GM23338 (cell line): Measurements from ENCODE around the gene C5orf34. TPM values are rescaled to one million over a fixed set of nuclear protein-coding genes. Genes with fewer than 3 reads are reported as not detected.
A peak's percentile ranks its signal among the peaks of the same experiment; 100 is the strongest.
"Not testable (repeated sequence)": the region's sequence is repeated elsewhere in the genome, so short reads cannot be mapped to it uniquely, and the experiment has no call there.

Experiments used
- ATAC-seq: fragments of 200-7000 bp; cut with Tn5 transposase; 3 replicates; pipeline ENCODE4 v1.9.1; 2020
- DNase-seq: peaks from one replicate; pipeline ENCODE4 v3.0.0-alpha.2; 2015; ENCODE audit warnings: low spot score
- H2AFZ ChIP-seq: fragments of 200-600 bp; sonication (generic); 2 replicates; pipeline ENCODE4 v1.8.0; 2016; ENCODE audit warnings: antibody characterized with exemption, mild to moderate bottlenecking, moderate library complexity
- H3F3A ChIP-seq: fragments of 200-600 bp; sonication (generic); replicated peaks from 2 replicates; pipeline ENCODE4 v1.8.0; 2017; ENCODE audit warnings: antibody characterized with exemption, mixed run types, low read depth
- H3K27ac ChIP-seq: fragments of 200-600 bp; sonication (generic); 2 replicates; pipeline ENCODE4 v1.6.1; 2016; ENCODE audit warnings: low read depth
- H3K27me3 ChIP-seq: fragments of 200-600 bp; sonication (generic); 2 replicates; pipeline ENCODE4 v1.8.0; 2016; ENCODE audit warnings: mild to moderate bottlenecking, mixed run types, moderate library complexity; ENCODE audit not compliant: insufficient read depth
- H3K36me3 ChIP-seq: fragments of 200-600 bp; sonication (generic); 2 replicates; pipeline ENCODE4 v1.8.0; 2016; ENCODE audit warnings: mild to moderate bottlenecking; ENCODE audit not compliant: insufficient read depth
- H3K4me1 ChIP-seq: fragments of 200-600 bp; sonication (generic); 2 replicates; pipeline ENCODE4 v1.8.0; 2016; ENCODE audit warnings: mild to moderate bottlenecking, moderate library complexity; ENCODE audit not compliant: insufficient read depth
- H3K4me2 ChIP-seq: fragments of 200-600 bp; sonication (generic); 2 replicates; pipeline ENCODE4 v1.7.1; 2017; ENCODE audit warnings: mixed run types
- H3K4me3 ChIP-seq: fragments of 200-600 bp; sonication (generic); 2 replicates; pipeline ENCODE4 v1.6.1; 2016; ENCODE audit warnings: mixed run types
- H3K79me2 ChIP-seq: fragments of 200-600 bp; sonication (generic); replicated peaks from 2 replicates; pipeline ENCODE4 v1.8.0; 2017; ENCODE audit warnings: mild to moderate bottlenecking; ENCODE audit not compliant: insufficient read depth
- H3K9me2 ChIP-seq: fragments of 200-600 bp; sonication (generic); 2 replicates; pipeline ENCODE4 v1.8.0; 2017; ENCODE audit not compliant: insufficient read depth
- H4K20me1 ChIP-seq: fragments of 200-600 bp; sonication (generic); replicated peaks from 2 replicates; pipeline ENCODE4 v1.8.0; 2017; ENCODE audit warnings: mild to moderate bottlenecking; ENCODE audit not compliant: insufficient read depth
- H3K27ac Mint-ChIP-seq: 2 replicates; pipeline ENCODE4 v1.8.0; 2020; ENCODE audit warnings: inconsistent platforms, mild to moderate bottlenecking, moderate library complexity, mixed read lengths
- H3K27me3 Mint-ChIP-seq: 3 replicates; pipeline ENCODE4 v1.8.0; 2022; ENCODE audit warnings: low read depth, mild to moderate bottlenecking, moderate library complexity, mixed read lengths, inconsistent platforms; ENCODE audit not compliant: insufficient read depth, poor library complexity
- H3K36me3 Mint-ChIP-seq: 3 replicates; pipeline ENCODE4 v1.8.0; 2021; ENCODE audit warnings: low read depth, mild to moderate bottlenecking, inconsistent platforms, moderate library complexity, mixed read lengths
- H3K4me1 Mint-ChIP-seq: 3 replicates; pipeline ENCODE4 v1.8.0; 2020; ENCODE audit warnings: mild to moderate bottlenecking, inconsistent platforms, mixed read lengths
- H3K4me3 Mint-ChIP-seq: 3 replicates; pipeline ENCODE4 v1.8.0; 2021; ENCODE audit warnings: moderate library complexity, mild to moderate bottlenecking, inconsistent platforms, mixed read lengths
- H3K9me3 Mint-ChIP-seq: 3 replicates; pipeline ENCODE4 v1.8.0; 2020; ENCODE audit warnings: moderate library complexity, mild to moderate bottlenecking, inconsistent platforms, mixed read lengths
- CREB1 ChIP-seq: fragments of 250-450 bp; sonication (Bioruptor Pico); IDR thresholded peaks from 2 replicates; pipeline ENCODE4 v1.5.0; 2020; ENCODE audit warnings: low read depth, mild to moderate bottlenecking, moderate library complexity
- EZH2 ChIP-seq: fragments of 200-600 bp; sonication (generic); IDR thresholded peaks from one replicate; pipeline ENCODE4 v1.8.0; 2017; ENCODE audit warnings: antibody characterized with exemption, mild to moderate bottlenecking, low read depth; ENCODE audit not compliant: unreplicated experiment
- EZH2phosphoT487 ChIP-seq: fragments of 200-600 bp; sonication (generic); IDR thresholded peaks from one replicate; pipeline ENCODE4 v1.8.1; 2018; ENCODE audit warnings: antibody characterized with exemption; ENCODE audit not compliant: unreplicated experiment
- NANOG ChIP-seq: IDR thresholded peaks from 2 replicates; pipeline ENCODE4 v1.6.1; 2016; ENCODE audit warnings: antibody characterized with exemption, borderline replicate concordance
- POLR2AphosphoS5 ChIP-seq: IDR thresholded peaks from 2 replicates; pipeline ENCODE4 v1.6.1; 2016; ENCODE audit warnings: antibody characterized with exemption, low read depth
- STAT1 ChIP-seq: IDR thresholded peaks from one replicate; pipeline ENCODE4 v1.6.1; 2016; ENCODE audit warnings: antibody characterized with exemption; ENCODE audit not compliant: unreplicated experiment
- ZNF331 ChIP-seq: fragments of 250-450 bp; sonication (Bioruptor Pico); IDR thresholded peaks from 2 replicates; pipeline ENCODE4 v1.5.0; 2020; ENCODE audit warnings: low read depth, mild to moderate bottlenecking, moderate library complexity
- polyA plus RNA-seq: library from polyadenylated mRNA; unstranded; fragments of >200 nt; fragmentation: Nextera tagmentation; extraction: Ambion mirVana; gene quantifications from 2 replicates; pipeline ENCODE4 v1.2.1, GENCODE V29; 2016
- total RNA-seq: library from RNA; depleted of rRNA; stranded (reverse); fragments of >200 nt; shearing (Covaris generic); gene quantifications from 2 replicates; pipeline ENCODE4 v1.2.3, GENCODE V29; 2014
- TF ChIP-seq, protein P1 (sequence below): fragments of 250-450 bp; sonication (Bioruptor Pico); IDR thresholded peaks from 2 replicates; pipeline ENCODE4 v1.5.0; 2020; ENCODE audit warnings: mild to moderate bottlenecking, moderate library complexity
- TF ChIP-seq, protein P2 (sequence below), 2 experiments: fragments of 200-600 bp in 1 of 2; sonication (generic) in 1 of 2; conservative IDR thresholded peaks; 2 replicates each; pipeline versions ENCODE4 v1.5.1 to v1.6.1; 2016 to 2017; ENCODE audit warnings: antibody characterized with exemption in 2 of 2, low read depth in 2 of 2, mild to moderate bottlenecking in 2 of 2, moderate library complexity in 1 of 2
- TF ChIP-seq, protein P3 (sequence below): IDR thresholded peaks from one replicate; pipeline ENCODE4 v1.6.1; 2018; ENCODE audit warnings: antibody characterized with exemption; ENCODE audit not compliant: unreplicated experiment

Gene C5orf34
- total and polyA plus RNA-seq, 2 experiments from 2014 or later: 12.2 to 15.3 TPM

DNA sequence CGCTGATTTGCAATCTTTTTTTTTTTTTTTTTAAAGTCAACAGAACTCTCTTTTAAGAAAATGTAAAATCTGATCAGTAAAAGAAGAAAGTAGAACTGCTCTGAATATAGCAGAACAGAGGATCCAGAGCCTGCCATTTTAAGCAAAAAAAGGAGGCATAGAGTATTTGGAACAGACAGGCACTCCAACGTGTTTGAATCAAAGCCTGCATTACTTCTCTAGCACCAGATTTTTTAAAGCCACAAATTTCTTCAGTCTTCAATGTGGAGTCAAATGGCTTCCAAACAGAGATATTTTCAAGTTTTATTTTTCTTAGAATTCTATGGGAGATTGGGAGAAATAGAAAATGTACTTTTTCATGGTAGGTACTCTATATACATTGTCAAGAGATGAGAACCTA lies 36.8 kb upstream of the C5orf34 start:
- Histone ChIP-seq H3K4me3 (no peak overlapping the region), H3K4me1 (peaks cover 21% of the 10 kb centered on the region), H3K79me2 (peaks cover 91% of the 10 kb centered on the region), H3K9me2 (no peaks in the 10 kb centered on the region), H3K36me3 (peaks cover 38% of the 10 kb centered on the region), H3K4me2 (no peak overlapping the region), H2AFZ (no peak overlapping the region), H3K27ac (no peak overlapping the region), H4K20me1 (peaks cover 30% of the 10 kb centered on the region), H3K27me3 (no peaks in the 10 kb centered on the region), H3F3A (no peaks in the 10 kb centered on the region)
- ATAC-seq (no peak), DNase-seq (no peak)
- Mint-ChIP-seq H3K36me3 (peaks cover 34% of the 10 kb centered on the region), H3K27me3 (peaks cover 6% of the 10 kb centered on the region), H3K9me3 (no peaks in the 10 kb centered on the region), H3K4me1 (peaks cover 6% of the 10 kb centered on the region; the same call in 1 of the 3 replicates), H3K4me3 (no peak overlapping the region), H3K27ac (no peak overlapping the region)
- TF ChIP-seq CREB1 (no peak), EZH2 (no peak), EZH2phosphoT487 (no peak), ZNF331 (CRISPR knock-in tag) (no peak), POLR2AphosphoS5 (no peak), NANOG (no peak), STAT1 (no peak)
- TF ChIP-seq, protein P1, sequence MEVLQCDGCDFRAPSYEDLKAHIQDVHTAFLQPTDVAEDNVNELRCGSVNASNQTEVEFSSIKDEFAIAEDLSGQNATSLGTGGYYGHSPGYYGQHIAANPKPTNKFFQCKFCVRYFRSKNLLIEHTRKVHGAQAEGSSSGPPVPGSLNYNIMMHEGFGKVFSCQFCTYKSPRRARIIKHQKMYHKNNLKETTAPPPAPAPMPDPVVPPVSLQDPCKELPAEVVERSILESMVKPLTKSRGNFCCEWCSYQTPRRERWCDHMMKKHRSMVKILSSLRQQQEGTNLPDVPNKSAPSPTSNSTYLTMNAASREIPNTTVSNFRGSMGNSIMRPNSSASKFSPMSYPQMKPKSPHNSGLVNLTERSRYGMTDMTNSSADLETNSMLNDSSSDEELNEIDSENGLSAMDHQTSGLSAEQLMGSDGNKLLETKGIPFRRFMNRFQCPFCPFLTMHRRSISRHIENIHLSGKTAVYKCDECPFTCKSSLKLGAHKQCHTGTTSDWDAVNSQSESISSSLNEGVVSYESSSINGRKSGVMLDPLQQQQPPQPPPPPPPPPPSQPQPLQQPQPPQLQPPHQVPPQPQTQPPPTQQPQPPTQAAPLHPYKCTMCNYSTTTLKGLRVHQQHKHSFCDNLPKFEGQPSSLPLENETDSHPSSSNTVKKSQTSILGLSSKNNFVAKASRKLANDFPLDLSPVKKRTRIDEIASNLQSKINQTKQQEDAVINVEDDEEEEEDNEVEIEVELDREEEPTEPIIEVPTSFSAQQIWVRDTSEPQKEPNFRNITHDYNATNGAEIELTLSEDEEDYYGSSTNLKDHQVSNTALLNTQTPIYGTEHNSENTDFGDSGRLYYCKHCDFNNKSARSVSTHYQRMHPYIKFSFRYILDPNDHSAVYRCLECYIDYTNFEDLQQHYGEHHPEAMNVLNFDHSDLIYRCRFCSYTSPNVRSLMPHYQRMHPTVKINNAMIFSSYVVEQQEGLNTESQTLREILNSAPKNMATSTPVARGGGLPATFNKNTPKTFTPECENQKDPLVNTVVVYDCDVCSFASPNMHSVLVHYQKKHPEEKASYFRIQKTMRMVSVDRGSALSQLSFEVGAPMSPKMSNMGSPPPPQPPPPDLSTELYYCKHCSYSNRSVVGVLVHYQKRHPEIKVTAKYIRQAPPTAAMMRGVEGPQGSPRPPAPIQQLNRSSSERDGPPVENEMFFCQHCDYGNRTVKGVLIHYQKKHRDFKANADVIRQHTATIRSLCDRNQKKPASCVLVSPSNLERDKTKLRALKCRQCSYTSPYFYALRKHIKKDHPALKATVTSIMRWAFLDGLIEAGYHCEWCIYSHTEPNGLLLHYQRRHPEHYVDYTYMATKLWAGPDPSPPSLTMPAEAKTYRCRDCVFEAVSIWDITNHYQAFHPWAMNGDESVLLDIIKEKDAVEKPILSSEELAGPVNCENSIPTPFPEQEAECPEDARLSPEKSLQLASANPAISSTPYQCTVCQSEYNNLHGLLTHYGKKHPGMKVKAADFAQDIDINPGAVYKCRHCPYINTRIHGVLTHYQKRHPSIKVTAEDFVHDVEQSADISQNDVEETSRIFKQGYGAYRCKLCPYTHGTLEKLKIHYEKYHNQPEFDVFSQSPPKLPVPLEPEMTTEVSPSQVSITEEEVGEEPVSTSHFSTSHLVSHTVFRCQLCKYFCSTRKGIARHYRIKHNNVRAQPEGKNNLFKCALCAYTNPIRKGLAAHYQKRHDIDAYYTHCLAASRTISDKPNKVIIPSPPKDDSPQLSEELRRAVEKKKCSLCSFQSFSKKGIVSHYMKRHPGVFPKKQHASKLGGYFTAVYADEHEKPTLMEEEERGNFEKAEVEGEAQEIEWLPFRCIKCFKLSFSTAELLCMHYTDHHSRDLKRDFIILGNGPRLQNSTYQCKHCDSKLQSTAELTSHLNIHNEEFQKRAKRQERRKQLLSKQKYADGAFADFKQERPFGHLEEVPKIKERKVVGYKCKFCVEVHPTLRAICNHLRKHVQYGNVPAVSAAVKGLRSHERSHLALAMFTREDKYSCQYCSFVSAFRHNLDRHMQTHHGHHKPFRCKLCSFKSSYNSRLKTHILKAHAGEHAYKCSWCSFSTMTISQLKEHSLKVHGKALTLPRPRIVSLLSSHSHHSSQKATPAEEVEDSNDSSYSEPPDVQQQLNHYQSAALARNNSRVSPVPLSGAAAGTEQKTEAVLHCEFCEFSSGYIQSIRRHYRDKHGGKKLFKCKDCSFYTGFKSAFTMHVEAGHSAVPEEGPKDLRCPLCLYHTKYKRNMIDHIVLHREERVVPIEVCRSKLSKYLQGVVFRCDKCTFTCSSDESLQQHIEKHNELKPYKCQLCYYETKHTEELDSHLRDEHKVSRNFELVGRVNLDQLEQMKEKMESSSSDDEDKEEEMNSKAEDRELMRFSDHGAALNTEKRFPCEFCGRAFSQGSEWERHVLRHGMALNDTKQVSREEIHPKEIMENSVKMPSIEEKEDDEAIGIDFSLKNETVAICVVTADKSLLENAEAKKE (CRISPR knock-in tag): no peak
- TF ChIP-seq, protein P2, sequence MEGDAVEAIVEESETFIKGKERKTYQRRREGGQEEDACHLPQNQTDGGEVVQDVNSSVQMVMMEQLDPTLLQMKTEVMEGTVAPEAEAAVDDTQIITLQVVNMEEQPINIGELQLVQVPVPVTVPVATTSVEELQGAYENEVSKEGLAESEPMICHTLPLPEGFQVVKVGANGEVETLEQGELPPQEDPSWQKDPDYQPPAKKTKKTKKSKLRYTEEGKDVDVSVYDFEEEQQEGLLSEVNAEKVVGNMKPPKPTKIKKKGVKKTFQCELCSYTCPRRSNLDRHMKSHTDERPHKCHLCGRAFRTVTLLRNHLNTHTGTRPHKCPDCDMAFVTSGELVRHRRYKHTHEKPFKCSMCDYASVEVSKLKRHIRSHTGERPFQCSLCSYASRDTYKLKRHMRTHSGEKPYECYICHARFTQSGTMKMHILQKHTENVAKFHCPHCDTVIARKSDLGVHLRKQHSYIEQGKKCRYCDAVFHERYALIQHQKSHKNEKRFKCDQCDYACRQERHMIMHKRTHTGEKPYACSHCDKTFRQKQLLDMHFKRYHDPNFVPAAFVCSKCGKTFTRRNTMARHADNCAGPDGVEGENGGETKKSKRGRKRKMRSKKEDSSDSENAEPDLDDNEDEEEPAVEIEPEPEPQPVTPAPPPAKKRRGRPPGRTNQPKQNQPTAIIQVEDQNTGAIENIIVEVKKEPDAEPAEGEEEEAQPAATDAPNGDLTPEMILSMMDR (conservative IDR thresholded peaks at IDR 0.05; ENCODE audit: low read depth in 2 of 2): no peak
- TF ChIP-seq, protein P3, sequence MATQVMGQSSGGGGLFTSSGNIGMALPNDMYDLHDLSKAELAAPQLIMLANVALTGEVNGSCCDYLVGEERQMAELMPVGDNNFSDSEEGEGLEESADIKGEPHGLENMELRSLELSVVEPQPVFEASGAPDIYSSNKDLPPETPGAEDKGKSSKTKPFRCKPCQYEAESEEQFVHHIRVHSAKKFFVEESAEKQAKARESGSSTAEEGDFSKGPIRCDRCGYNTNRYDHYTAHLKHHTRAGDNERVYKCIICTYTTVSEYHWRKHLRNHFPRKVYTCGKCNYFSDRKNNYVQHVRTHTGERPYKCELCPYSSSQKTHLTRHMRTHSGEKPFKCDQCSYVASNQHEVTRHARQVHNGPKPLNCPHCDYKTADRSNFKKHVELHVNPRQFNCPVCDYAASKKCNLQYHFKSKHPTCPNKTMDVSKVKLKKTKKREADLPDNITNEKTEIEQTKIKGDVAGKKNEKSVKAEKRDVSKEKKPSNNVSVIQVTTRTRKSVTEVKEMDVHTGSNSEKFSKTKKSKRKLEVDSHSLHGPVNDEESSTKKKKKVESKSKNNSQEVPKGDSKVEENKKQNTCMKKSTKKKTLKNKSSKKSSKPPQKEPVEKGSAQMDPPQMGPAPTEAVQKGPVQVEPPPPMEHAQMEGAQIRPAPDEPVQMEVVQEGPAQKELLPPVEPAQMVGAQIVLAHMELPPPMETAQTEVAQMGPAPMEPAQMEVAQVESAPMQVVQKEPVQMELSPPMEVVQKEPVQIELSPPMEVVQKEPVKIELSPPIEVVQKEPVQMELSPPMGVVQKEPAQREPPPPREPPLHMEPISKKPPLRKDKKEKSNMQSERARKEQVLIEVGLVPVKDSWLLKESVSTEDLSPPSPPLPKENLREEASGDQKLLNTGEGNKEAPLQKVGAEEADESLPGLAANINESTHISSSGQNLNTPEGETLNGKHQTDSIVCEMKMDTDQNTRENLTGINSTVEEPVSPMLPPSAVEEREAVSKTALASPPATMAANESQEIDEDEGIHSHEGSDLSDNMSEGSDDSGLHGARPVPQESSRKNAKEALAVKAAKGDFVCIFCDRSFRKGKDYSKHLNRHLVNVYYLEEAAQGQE: no peak

DNA sequence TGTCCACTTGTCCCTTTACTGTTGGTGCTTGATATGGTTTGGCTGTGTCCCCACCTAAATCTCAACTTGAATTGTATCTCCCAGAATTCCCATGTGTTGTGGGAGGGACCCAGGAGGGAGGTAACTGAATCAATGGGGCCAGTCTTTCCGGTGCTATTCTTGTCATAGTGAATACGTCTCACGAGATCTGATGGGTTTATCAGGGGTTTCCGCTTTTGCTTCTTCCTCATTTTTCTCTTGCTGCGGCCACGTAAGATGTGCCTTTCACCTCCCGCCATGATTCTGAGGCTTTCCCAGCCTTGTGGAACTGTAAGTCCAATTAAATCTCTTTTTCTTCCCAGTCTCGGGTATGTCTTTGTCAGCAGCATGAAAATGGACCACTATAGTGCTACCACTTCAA lies 34.3 kb upstream of the C5orf34 start:
- not testable (repeated sequence) for H3K4me3 ChIP-seq, DNase-seq, H3K4me1 Mint-ChIP-seq, ATAC-seq, H3K27ac Mint-ChIP-seq, H3K27me3 Mint-ChIP-seq, H3K9me3 Mint-ChIP-seq, H3K4me3 Mint-ChIP-seq, H2AFZ ChIP-seq, H3K4me1 ChIP-seq, H3K27me3 ChIP-seq, H3K4me2 ChIP-seq, H3F3A ChIP-seq, H3K9me2 ChIP-seq
- H3K79me2 ChIP-seq: peaks cover 91% of the 10 kb centered on the region
- H3K36me3 Mint-ChIP-seq: peaks cover 52% of the 10 kb centered on the region
- H3K27ac ChIP-seq: peak overlapping the region; percentile 16; the same call in 1 of the 2 replicates
- peaks cover 48% of the 10 kb centered on the region for H3K36me3 ChIP-seq
- peaks cover 47% of the 10 kb centered on the region for H4K20me1 ChIP-seq
